Hepatocyte (in vitro differentiated cells): ENCODE data around the gene APOLD1.

Source experiments
- EZH2 ChIP-seq: fragments of 200-600 bp; sonication (generic); IDR thresholded peaks from 2 replicates; pipeline ENCODE4 v1.6.1; 2016; ENCODE audit warnings: antibody characterized with exemption, mild to moderate bottlenecking, borderline replicate concordance
- EZH2phosphoT487 ChIP-seq: fragments of 200-600 bp; sonication (generic); IDR thresholded peaks from one replicate; pipeline ENCODE4 v1.6.1; 2018; ENCODE audit warnings: antibody characterized with exemption, mild to moderate bottlenecking, low read depth, moderate library complexity; ENCODE audit not compliant: unreplicated experiment, severe bottlenecking
- TF ChIP-seq, protein P1 (sequence below): fragments of 200-600 bp; sonication (generic); IDR thresholded peaks from 2 replicates; pipeline ENCODE4 v1.5.1; 2016; ENCODE audit warnings: antibody characterized with exemption, mild to moderate bottlenecking; ENCODE audit not compliant: poor library complexity

DNA sequence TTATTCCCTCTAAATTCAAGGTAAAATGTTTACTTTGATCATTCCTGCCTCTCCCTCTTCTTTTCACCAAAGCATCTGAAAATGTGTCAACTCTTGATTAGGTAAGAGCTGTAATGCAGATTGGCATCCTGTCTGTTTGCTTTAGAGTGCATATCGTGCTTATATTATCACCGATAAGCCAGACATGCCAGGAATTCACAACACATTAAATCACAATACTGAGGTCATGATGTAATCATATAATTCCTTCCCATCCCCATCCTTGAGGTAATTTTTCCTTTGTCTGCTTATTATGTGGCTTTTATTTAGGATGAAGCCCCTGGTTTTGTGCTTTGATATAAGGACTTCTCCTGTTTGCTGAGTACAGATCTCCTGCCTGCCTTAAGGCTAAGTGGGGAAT is 37.8 kb downstream of the APOLD1 start:
- TF ChIP-seq, protein P1, sequence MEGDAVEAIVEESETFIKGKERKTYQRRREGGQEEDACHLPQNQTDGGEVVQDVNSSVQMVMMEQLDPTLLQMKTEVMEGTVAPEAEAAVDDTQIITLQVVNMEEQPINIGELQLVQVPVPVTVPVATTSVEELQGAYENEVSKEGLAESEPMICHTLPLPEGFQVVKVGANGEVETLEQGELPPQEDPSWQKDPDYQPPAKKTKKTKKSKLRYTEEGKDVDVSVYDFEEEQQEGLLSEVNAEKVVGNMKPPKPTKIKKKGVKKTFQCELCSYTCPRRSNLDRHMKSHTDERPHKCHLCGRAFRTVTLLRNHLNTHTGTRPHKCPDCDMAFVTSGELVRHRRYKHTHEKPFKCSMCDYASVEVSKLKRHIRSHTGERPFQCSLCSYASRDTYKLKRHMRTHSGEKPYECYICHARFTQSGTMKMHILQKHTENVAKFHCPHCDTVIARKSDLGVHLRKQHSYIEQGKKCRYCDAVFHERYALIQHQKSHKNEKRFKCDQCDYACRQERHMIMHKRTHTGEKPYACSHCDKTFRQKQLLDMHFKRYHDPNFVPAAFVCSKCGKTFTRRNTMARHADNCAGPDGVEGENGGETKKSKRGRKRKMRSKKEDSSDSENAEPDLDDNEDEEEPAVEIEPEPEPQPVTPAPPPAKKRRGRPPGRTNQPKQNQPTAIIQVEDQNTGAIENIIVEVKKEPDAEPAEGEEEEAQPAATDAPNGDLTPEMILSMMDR, result no peak
- TF ChIP-seq EZH2phosphoT487 (no peak), EZH2 (no peak)
